H1 (cell line): ENCODE data around the gene TRAPPC13.

Experiments used
- ATF3 ChIP-seq: IDR thresholded peaks from 2 replicates; pipeline ENCODE4 v1.6.1; 2011; ENCODE audit warnings: low read depth, mild to moderate bottlenecking, low read length; ENCODE audit not compliant: insufficient read depth
- CEBPB ChIP-seq: IDR thresholded peaks from 2 replicates; pipeline ENCODE4 v1.6.1; 2012; ENCODE audit warnings: low read depth, low read length
- CTCF ChIP-seq, 3 experiments: IDR thresholded peaks; 1 replicate in 2 of 3; 2 replicates in 1 of 3; pipeline versions ENCODE4 v1.5.1 to v1.6.1; 2011; ENCODE audit warnings: low read length in 3 of 3, mild to moderate bottlenecking in 3 of 3, inconsistent platforms in 2 of 3, low read depth in 1 of 3, moderate library complexity in 1 of 3; ENCODE audit not compliant: insufficient read depth in 1 of 3; ENCODE audit errors: control extremely low read depth in 1 of 3
- EZH2 ChIP-seq: fragments of 200-600 bp; sonication (generic); IDR thresholded peaks from 2 replicates; pipeline ENCODE4 v1.7.1; 2012; ENCODE audit warnings: low read depth, mild to moderate bottlenecking, moderate library complexity, low read length, inconsistent platforms; ENCODE audit not compliant: severe bottlenecking
- KDM5A ChIP-seq: fragments of 200-600 bp; IDR thresholded peaks from 2 replicates; pipeline ENCODE4 v1.7.1; 2012; ENCODE audit warnings: mild to moderate bottlenecking, low read length, inconsistent platforms, mixed read lengths
- MAX ChIP-seq: IDR thresholded peaks from 2 replicates; pipeline ENCODE4 v1.6.1; 2012; ENCODE audit warnings: inconsistent platforms
- POLR2A ChIP-seq, 2 experiments: IDR thresholded peaks; 1 replicate in 1 of 2; 2 replicates in 1 of 2; pipeline ENCODE4 v1.6.1; 2011; ENCODE audit warnings: low read depth in 2 of 2, low read length in 2 of 2, mild to moderate bottlenecking in 2 of 2; ENCODE audit errors: control extremely low read depth in 1 of 2
- RXRA ChIP-seq: IDR thresholded peaks from 2 replicates; pipeline ENCODE4 v1.6.1; 2011; ENCODE audit warnings: low read depth, mild to moderate bottlenecking, low read length, moderate library complexity; ENCODE audit not compliant: insufficient read depth
- SIX5 ChIP-seq: IDR thresholded peaks from 2 replicates; pipeline ENCODE4 v1.6.1; 2011; ENCODE audit warnings: mild to moderate bottlenecking, low read depth, low read length
- SP1 ChIP-seq: IDR thresholded peaks from 2 replicates; pipeline ENCODE4 v1.6.1; 2011; ENCODE audit warnings: low read depth, low read length
- SP2 ChIP-seq: IDR thresholded peaks from 2 replicates; pipeline ENCODE4 v1.6.1; 2012; ENCODE audit warnings: mild to moderate bottlenecking, low read length, inconsistent platforms
- ZNF274 ChIP-seq: IDR thresholded peaks from 2 replicates; pipeline ENCODE4 v1.7.0; 2012; ENCODE audit warnings: low read length, borderline replicate concordance; ENCODE audit errors: extremely low read depth

GRCh38 chr5:65651144-65651543, 26.3 kb downstream of the TRAPPC13 start:
- no peak for TF ChIP-seq CTCF (IDR thresholded peaks at IDR 0.05; ENCODE audit: control extremely low read depth in 1 of 3, insufficient read depth in 1 of 3, low read depth in 1 of 3, low read length in 3 of 3)
- no peak for TF ChIP-seq ZNF274
- TF ChIP-seq RXRA, result no peak
- no peak for TF ChIP-seq SIX5
- TF ChIP-seq KDM5A, result no peak
- no peak for TF ChIP-seq POLR2A (IDR thresholded peaks at IDR 0.05; ENCODE audit: control extremely low read depth in 1 of 2, low read depth in 2 of 2, low read length in 2 of 2)
- no peak for TF ChIP-seq MAX
- TF ChIP-seq SP2, result no peak
- no peak for TF ChIP-seq EZH2
- no peak for TF ChIP-seq ATF3
- no peak for TF ChIP-seq SP1
- TF ChIP-seq CEBPB, result no peak
